NT2/D1 (cell line): ENCODE measurements around the gene SV2A.

Experiments used
- SUZ12 ChIP-seq: IDR thresholded peaks from 2 replicates; pipeline ENCODE4 v1.6.1; 2011; ENCODE audit not compliant: insufficient read length, insufficient read depth; ENCODE audit errors: extremely low read depth
- YY1 ChIP-seq: IDR thresholded peaks from 2 replicates; pipeline ENCODE4 v1.6.1; 2011; ENCODE audit not compliant: insufficient read length, insufficient read depth
- ZNF274 ChIP-seq: IDR thresholded peaks from 2 replicates; pipeline ENCODE4 v1.6.1; 2011; ENCODE audit warnings: mild to moderate bottlenecking, low read depth, low read length

GRCh38 chr1:149925345-149925744 lies 7.7 kb upstream of the SV2A start:
- TF ChIP-seq YY1 (no peak), ZNF274 (no peak), SUZ12 (no peak)
